SK-N-SH (cell line): ENCODE data around the gene BRICD5.

Source experiments
- EZH2phosphoT487 ChIP-seq: fragments of 200-600 bp; sonication (generic); IDR thresholded peaks from 2 replicates; pipeline ENCODE4 v1.6.1; 2017; ENCODE audit warnings: low read depth, mixed run types, mild to moderate bottlenecking, antibody characterized with exemption, moderate library complexity, borderline replicate concordance
- RFX5 ChIP-seq: IDR thresholded peaks from 2 replicates; pipeline ENCODE4 v1.6.1; 2012; ENCODE audit warnings: mild to moderate bottlenecking, improper control_type of control experiment, low read length
- TF ChIP-seq, protein P1 (sequence below): fragments of 200-600 bp; sonication (generic); IDR thresholded peaks from 2 replicates; pipeline ENCODE4 v1.6.1; 2017; ENCODE audit warnings: antibody characterized with exemption, mild to moderate bottlenecking, moderate library complexity

DNA sequence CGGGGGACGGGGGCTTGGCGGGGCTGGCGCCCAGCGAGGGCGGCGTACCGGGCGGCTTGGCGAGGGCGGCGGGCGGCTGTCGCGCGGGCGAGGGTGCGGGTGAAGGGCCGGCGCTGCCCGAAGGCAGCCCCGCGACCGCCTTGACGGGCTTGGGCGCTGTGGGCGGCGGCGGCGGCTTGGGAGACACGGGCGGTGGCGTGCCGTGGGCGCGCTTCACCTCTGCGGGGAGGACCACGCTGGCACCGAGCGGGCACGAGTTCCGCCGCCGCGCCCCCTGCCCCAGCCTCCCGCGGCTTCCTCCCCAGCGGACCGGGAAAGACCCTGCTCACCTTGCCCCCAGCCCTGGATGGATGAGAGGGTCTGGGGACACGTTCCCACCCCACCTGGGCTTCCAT, 31.6 kb downstream of the BRICD5 start:
- TF ChIP-seq, protein P1, sequence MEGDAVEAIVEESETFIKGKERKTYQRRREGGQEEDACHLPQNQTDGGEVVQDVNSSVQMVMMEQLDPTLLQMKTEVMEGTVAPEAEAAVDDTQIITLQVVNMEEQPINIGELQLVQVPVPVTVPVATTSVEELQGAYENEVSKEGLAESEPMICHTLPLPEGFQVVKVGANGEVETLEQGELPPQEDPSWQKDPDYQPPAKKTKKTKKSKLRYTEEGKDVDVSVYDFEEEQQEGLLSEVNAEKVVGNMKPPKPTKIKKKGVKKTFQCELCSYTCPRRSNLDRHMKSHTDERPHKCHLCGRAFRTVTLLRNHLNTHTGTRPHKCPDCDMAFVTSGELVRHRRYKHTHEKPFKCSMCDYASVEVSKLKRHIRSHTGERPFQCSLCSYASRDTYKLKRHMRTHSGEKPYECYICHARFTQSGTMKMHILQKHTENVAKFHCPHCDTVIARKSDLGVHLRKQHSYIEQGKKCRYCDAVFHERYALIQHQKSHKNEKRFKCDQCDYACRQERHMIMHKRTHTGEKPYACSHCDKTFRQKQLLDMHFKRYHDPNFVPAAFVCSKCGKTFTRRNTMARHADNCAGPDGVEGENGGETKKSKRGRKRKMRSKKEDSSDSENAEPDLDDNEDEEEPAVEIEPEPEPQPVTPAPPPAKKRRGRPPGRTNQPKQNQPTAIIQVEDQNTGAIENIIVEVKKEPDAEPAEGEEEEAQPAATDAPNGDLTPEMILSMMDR, result no peak
- TF ChIP-seq RFX5 (no peak), EZH2phosphoT487 (no peak)
